Measurements from ENCODE around the gene WDR37. TPM values are rescaled to one million over a fixed set of nuclear protein-coding genes. Genes with fewer than 3 reads are reported as not detected.

WDR37 gene
- total and polyA plus RNA-seq, 9 of the 15 experiments (the other 6 are each of a cell fraction or from before 2014, with no cell fraction given): 2.3 to 11.6 (median 6.7) TPM

GRCh38 chr10:1056326-1057105 lies at the start of gene WDR37 (continued):
- no peak for TF ChIP-seq ETS2 (tag; IDR thresholded peaks at IDR 0.05; ENCODE audit: borderline replicate concordance, poor library complexity, severe bottlenecking)
- no peak for TF ChIP-seq DLX4 (CRISPR knock-in tag; IDR thresholded peaks at IDR 0.05)
- no peak for TF ChIP-seq TGIF2 (CRISPR knock-in tag; IDR thresholded peaks at IDR 0.05)
- no peak; the same call in 1 of the 2 replicates for TF ChIP-seq SMARCC2 (IDR thresholded peaks at IDR 0.05; ENCODE audit: low read depth)
- no peak for TF ChIP-seq ZBED1 (IDR thresholded peaks at IDR 0.05)
- peak; percentile 79 for TF ChIP-seq SUPT5H (IDR thresholded peaks at IDR 0.05)
- peak; percentile 71 for TF ChIP-seq CHD1 (IDR thresholded peaks at IDR 0.05; ENCODE audit: low read length)
- no peak for TF ChIP-seq BMI1 (IDR thresholded peaks at IDR 0.05; ENCODE audit: low read length)
- no peak for TF ChIP-seq ZFPM2 (CRISPR knock-in tag; IDR thresholded peaks at IDR 0.05)
- peak; percentile 96 for TF ChIP-seq GATAD2B (IDR thresholded peaks at IDR 0.05; ENCODE audit: borderline replicate concordance)
- no peak for TF ChIP-seq BCLAF1 (IDR thresholded peaks at IDR 0.05; ENCODE audit: borderline replicate concordance in 1 of 2, control insufficient read depth in 1 of 2, low read depth in 2 of 2, low read length in 1 of 2)
- TF ChIP-seq TCF15 (CRISPR knock-in tag; IDR thresholded peaks at IDR 0.05): no peak
- TF ChIP-seq CGGBP1 (CRISPR knock-in tag; IDR thresholded peaks at IDR 0.05): no peak
- 0 out of 2 replicates have a peak, but pooled peaks have one; percentile 80 for TF ChIP-seq ZBTB43 (CRISPR knock-in tag; IDR thresholded peaks at IDR 0.05)
- peak; percentile 57 to 78 for TF ChIP-seq E2F6 (IDR thresholded peaks at IDR 0.05; ENCODE audit: borderline replicate concordance in 1 of 2, extremely low read depth in 1 of 2, insufficient read depth in 1 of 2, insufficient read length in 1 of 2, low read depth in 1 of 2, low read length in 1 of 2, poor library complexity in 1 of 2, severe bottlenecking in 1 of 2)
- TF ChIP-seq FOXO4 (CRISPR knock-in tag; IDR thresholded peaks at IDR 0.05): no peak
- TF ChIP-seq FOXK2 (conservative IDR thresholded peaks at IDR 0.05 in 1 of 2, IDR thresholded peaks at IDR 0.05 in 1 of 2; ENCODE audit: low read depth in 2 of 2): no peak
- TF ChIP-seq ZNF263 (CRISPR knock-in tag; IDR thresholded peaks at IDR 0.05; ENCODE audit: borderline replicate concordance): no peak

Data from K562 (cell line).